Adrenal gland (tissue), 12 donors: ENCODE results near the gene CZIB. TPM values are rescaled to one million over a fixed set of nuclear protein-coding genes. Genes with fewer than 3 reads are reported as not detected.

Experiments
- DNase-seq, 7 donors: peaks; one replicate each; pipeline ENCODE4 v3.0.0-alpha.2; 2019 to 2020
- H3K27ac ChIP-seq, 5 donors: fragments of 200-600 bp; sonication (generic) in 4 of 5; 1 replicate in 3 of 5; 2 replicates in 2 of 5; pipeline versions ENCODE4 v1.5.1 to v1.8.0; 2016 to 2020; ENCODE audit warnings: mild to moderate bottlenecking in 1 of 5
- H3K27me3 ChIP-seq: fragments of 200-600 bp; 2 replicates; pipeline ENCODE4 v1.8.0; 2021
- H3K36me3 ChIP-seq, 2 donors: fragments of 200-600 bp; replicated peaks in 1 of 2; 1 replicate in 1 of 2; 2 replicates in 1 of 2; pipeline versions ENCODE4 v1.5.1 to v1.8.0; 2018 to 2022
- H3K4me1 ChIP-seq, 2 donors: fragments of 200-600 bp; replicated peaks in 1 of 2; 1 replicate in 1 of 2; 2 replicates in 1 of 2; pipeline versions ENCODE4 v1.5.1 to v1.8.0; 2018 to 2021
- H3K4me3 ChIP-seq, 4 donors: fragments of 200-600 bp; sonication (generic) in 3 of 4; one replicate each; pipeline ENCODE4 v1.5.1; 2016 to 2018
- H3K9me3 ChIP-seq, 3 donors: fragments of 200-600 bp; sonication (generic) in 1 of 3; replicated peaks in 1 of 3; 1 replicate in 2 of 3; 2 replicates in 1 of 3; pipeline versions ENCODE4 v1.5.1 to v1.8.0; 2016 to 2021
- CTCF ChIP-seq, 6 experiments: fragments of 450-650 bp in 4 of 6; fragments of 200-600 bp in 2 of 6; sonication (generic) in 1 of 6; IDR thresholded peaks; 1 replicate in 5 of 6; 2 replicates in 1 of 6; pipeline versions ENCODE4 v1.5.1 to v1.8.0; 2016 to 2021; ENCODE audit warnings: antibody characterized with exemption in 6 of 6, mild to moderate bottlenecking in 2 of 6, moderate library complexity in 1 of 6
- POLR2A ChIP-seq, 2 donors: fragments of 450-650 bp; IDR thresholded peaks; one replicate each; pipeline ENCODE4 v1.6.1; 2017; ENCODE audit warnings: antibody characterized with exemption in 2 of 2, mild to moderate bottlenecking in 2 of 2, moderate library complexity in 1 of 2
- WGBS, 4 donors: extraction: QIAGEN DNeasy Blood & Tissue Kit in 2 of 4; methylation state at CpG; one replicate each; pipeline versions ENCODE4 v1.1.5 to v1.1.7; 2013 to 2017; 5-methylcytosine and 5-hydroxymethylcytosine counted together
- intact Hi-C, 2 donors: fragments of 100-400 bp; cut with DNase I; formaldehyde crosslinking; loops; one replicate each; pipeline versions ENCODE4 v1.14.1 to v1.15.0; 2022 to 2023
- polyA plus RNA-seq, 3 donors: library from polyadenylated mRNA; stranded (reverse); fragments of 200-250 nt in 2 of 3; fragments of 350-450 nt in 1 of 3; fragmentation: Illumina TruSeq in 1 of 3; extraction: RNeasy Lipid Tissue Mini Kit (QIAGEN cat#74804) in 1 of 3; gene quantifications; one replicate each; pipeline ENCODE4 v1.2.3, GENCODE V29; 2013 to 2014
- total RNA-seq, 9 donors: library from RNA; depleted of rRNA in 4 of 9; stranded (reverse); fragments of >200 nt in 4 of 9; fragments of 120-200 nt in 1 of 9; fragmentation: NEBNext Ultra II Directional in 1 of 9; extraction: Animal tissue kit (Norgen Biotek cat#: 25700) in 1 of 9; gene quantifications; one replicate each; pipeline versions ENCODE4 v1.1.0 to v1.2.4, GENCODE V29; 2013 to 2023
- donor health status: healthy with polysubstance abuse.
- donor health status: Bipolar disorder and iron deficiency.
- donor health status: DM: yes; HTN: yes; CAD: no.
- donor health status: DM: no; HTN: no; CAD: no.
- donor health status: DM: no; HTN: no; CAD: no.
- donor health status: DM: yes; HTN: yes; CAD: no.

CZIB gene
- total and polyA plus RNA-seq, 12 donors = 21.2 to 108 (median 58.9) TPM

GRCh38 chr1:53203466-53203865 is 17.0 kb downstream of the CZIB start:
- 94 to 98% (median 94%) methylated on average over 3 of the region's 3 CpGs for WGBS, 4 donors
- Histone ChIP-seq H3K27ac (no peak overlapping the region), H3K9me3 (no peaks in the 10 kb centered on the region), H3K4me3 (no peak overlapping the region), H3K4me1 (peaks cover 0 to 2% of the 10 kb centered on the region in 2 donors), H3K27me3 (no peaks in the 10 kb centered on the region), H3K36me3 (peaks cover 0 to 59% of the 10 kb centered on the region in 2 donors)
- intact Hi-C loops = no loop called here
- peak in 1 of 7 donors; percentile 17 for DNase-seq
- TF ChIP-seq CTCF (IDR thresholded peaks at IDR 0.05) (no peak), POLR2A (IDR thresholded peaks at IDR 0.05) (no peak)

- H3K9me3 ChIP-seq = no peaks in the 10 kb centered on the region
- H3K36me3 ChIP-seq = peaks cover 0 to 23% of the 10 kb centered on the region in 2 donors
- H3K4me1 ChIP-seq = peaks cover 0 to 14% of the 10 kb centered on the region in 2 donors
- intact Hi-C loops = no loop called here
- DNase-seq = no peak
- TF ChIP-seq POLR2A (IDR thresholded peaks at IDR 0.05) (no peak), CTCF (IDR thresholded peaks at IDR 0.05) (no peak)
- H3K27me3 ChIP-seq = no peaks in the 10 kb centered on the region
- peak overlapping the region in 3 of 5 donors; percentile 36 to 96 (median 90) for H3K27ac ChIP-seq
- H3K4me3 ChIP-seq = peak overlapping the region in 1 of 4 donors; percentile 90
- WGBS, 4 donors = 58 to 65% (median 61%) methylated on average over 4 of the region's 4 CpGs
These were observed 22.2 kb downstream of the CZIB start for GRCh38 chr1:53198241-53198651.

GRCh38 chr1:53197291-53198200 is 22.9 kb downstream of the CZIB start:
- DNase-seq = no peak

More at GRCh38 chr1:53197291-53198200, 22.9 kb downstream of the CZIB start:
- Histone ChIP-seq H3K36me3 (peaks cover 0 to 16% of the 10 kb centered on the region in 2 donors), H3K27ac (peak overlapping the region; percentile 67 to 99 (median 91)), H3K27me3 (no peaks in the 10 kb centered on the region), H3K4me3 (peak overlapping the region; percentile 52 to 90 (median 80)), H3K4me1 (peaks cover 0 to 14% of the 10 kb centered on the region in 2 donors), H3K9me3 (no peaks in the 10 kb centered on the region)
- TF ChIP-seq POLR2A (IDR thresholded peaks at IDR 0.05) (no peak), CTCF (IDR thresholded peaks at IDR 0.05) (no peak)
- 34 to 38% (median 37%) methylated on average over 13 of the region's 13 CpGs for WGBS, 4 donors
- intact Hi-C loops = no loop called here
